Vagina (tissue), 2 donors: ENCODE results near the gene KANK3.
"Not testable (repeated sequence)": the region's sequence is repeated elsewhere in the genome, so short reads cannot be mapped to it uniquely, and the experiment has no call there.

Source experiments
- POLR2A ChIP-seq, 2 donors: fragments of 450-650 bp; IDR thresholded peaks; one replicate each; pipeline ENCODE4 v1.6.1; 2017; ENCODE audit warnings: antibody characterized with exemption in 2 of 2, mild to moderate bottlenecking in 2 of 2, moderate library complexity in 2 of 2
- TF ChIP-seq, protein P1 (sequence below), 3 experiments: fragments of 450-650 bp in 2 of 3; fragments of 200-600 bp in 1 of 3; sonication (generic) in 1 of 3; IDR thresholded peaks; one replicate each; pipeline ENCODE4 v1.5.1; 2017 to 2019; ENCODE audit warnings: antibody characterized with exemption in 3 of 3, mild to moderate bottlenecking in 2 of 3, moderate library complexity in 2 of 3

DNA sequence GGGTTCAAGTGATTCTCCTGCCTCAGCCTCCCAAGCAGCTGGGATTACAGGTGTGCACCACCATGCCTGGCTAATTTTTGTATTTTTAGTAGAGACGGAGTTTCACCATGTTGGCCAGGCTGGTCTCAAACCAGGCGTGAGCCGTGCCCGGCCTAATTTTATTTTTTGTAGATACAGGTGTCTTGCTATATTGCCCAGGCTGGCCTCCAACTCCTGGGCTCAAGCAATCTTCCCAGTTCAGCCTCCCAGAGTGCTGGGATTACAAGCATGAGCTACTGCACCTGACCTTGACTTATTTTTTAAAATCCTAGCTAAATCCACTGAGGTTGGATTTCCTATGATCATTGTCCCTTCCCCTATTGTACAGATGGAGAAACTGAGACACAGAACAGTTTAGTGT, 1.6 kb downstream of the KANK3 start:
- TF ChIP-seq, protein P1, sequence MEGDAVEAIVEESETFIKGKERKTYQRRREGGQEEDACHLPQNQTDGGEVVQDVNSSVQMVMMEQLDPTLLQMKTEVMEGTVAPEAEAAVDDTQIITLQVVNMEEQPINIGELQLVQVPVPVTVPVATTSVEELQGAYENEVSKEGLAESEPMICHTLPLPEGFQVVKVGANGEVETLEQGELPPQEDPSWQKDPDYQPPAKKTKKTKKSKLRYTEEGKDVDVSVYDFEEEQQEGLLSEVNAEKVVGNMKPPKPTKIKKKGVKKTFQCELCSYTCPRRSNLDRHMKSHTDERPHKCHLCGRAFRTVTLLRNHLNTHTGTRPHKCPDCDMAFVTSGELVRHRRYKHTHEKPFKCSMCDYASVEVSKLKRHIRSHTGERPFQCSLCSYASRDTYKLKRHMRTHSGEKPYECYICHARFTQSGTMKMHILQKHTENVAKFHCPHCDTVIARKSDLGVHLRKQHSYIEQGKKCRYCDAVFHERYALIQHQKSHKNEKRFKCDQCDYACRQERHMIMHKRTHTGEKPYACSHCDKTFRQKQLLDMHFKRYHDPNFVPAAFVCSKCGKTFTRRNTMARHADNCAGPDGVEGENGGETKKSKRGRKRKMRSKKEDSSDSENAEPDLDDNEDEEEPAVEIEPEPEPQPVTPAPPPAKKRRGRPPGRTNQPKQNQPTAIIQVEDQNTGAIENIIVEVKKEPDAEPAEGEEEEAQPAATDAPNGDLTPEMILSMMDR (IDR thresholded peaks at IDR 0.05), result not testable (repeated sequence)
- not testable (repeated sequence) for TF ChIP-seq POLR2A (IDR thresholded peaks at IDR 0.05)
